ENCODE data around the gene ING3.

The ING3 gene

GRCh38 chr7:121023683-121024511, 73.3 kb downstream of the ING3 start:
- no peak overlapping the region for H3K27ac ChIP-seq (ENCODE audit: low read depth, low read length)
- no peak overlapping the region for H3K4me2 ChIP-seq (ENCODE audit: low read length)
- no peaks in the 10 kb centered on the region for H3K4me1 ChIP-seq (ENCODE audit: control insufficient read depth, low read length)
- no peak for TF ChIP-seq CTCF (IDR thresholded peaks at IDR 0.05; ENCODE audit: low read depth, low read length, poor library complexity, severe bottlenecking)
- no peak for TF ChIP-seq EZH2phosphoT487 (IDR thresholded peaks at IDR 0.05; ENCODE audit: borderline replicate concordance, low read length)
- no peaks in the 10 kb centered on the region for H3K9me3 ChIP-seq (ENCODE audit: control insufficient read depth, insufficient read depth, low read length)
- no peaks in the 10 kb centered on the region for H3K36me3 ChIP-seq (ENCODE audit: control insufficient read depth, low read length)
- no peaks in the 10 kb centered on the region for H3K79me2 ChIP-seq (ENCODE audit: control insufficient read depth, low read length)
- H3K4me3 ChIP-seq (ENCODE audit: low read length): no peak overlapping the region
- no peaks in the 10 kb centered on the region for H3F3A ChIP-seq (ENCODE audit: control insufficient read depth, insufficient read depth)
- H4K20me1 ChIP-seq (ENCODE audit: control insufficient read depth, insufficient read depth, low read depth, low read length): no peaks in the 10 kb centered on the region
- H3K27me3 ChIP-seq (ENCODE audit: control insufficient read depth, low read length): peaks cover 8% of the 10 kb centered on the region; the same call in 1 of the 2 replicates
- H3K9me2 ChIP-seq (replicated peaks; ENCODE audit: control insufficient read depth, low read length): no peaks in the 10 kb centered on the region

GRCh38 chr7:121024611-121025010, 74.0 kb downstream of the ING3 start:
- Histone ChIP-seq H3F3A (ENCODE audit: control insufficient read depth, insufficient read depth) (no peaks in the 10 kb centered on the region), H3K4me3 (ENCODE audit: low read length) (no peak overlapping the region), H3K27me3 (ENCODE audit: control insufficient read depth, low read length) (peaks cover 8% of the 10 kb centered on the region; the same call in 1 of the 2 replicates), H3K9me2 (replicated peaks; ENCODE audit: control insufficient read depth, low read length) (no peaks in the 10 kb centered on the region), H3K4me1 (ENCODE audit: control insufficient read depth, low read length) (no peaks in the 10 kb centered on the region), H3K9me3 (ENCODE audit: control insufficient read depth, insufficient read depth, low read length) (no peaks in the 10 kb centered on the region), H4K20me1 (ENCODE audit: control insufficient read depth, insufficient read depth, low read depth, low read length) (no peaks in the 10 kb centered on the region), H3K4me2 (ENCODE audit: low read length) (no peak overlapping the region), H3K79me2 (ENCODE audit: control insufficient read depth, low read length) (no peaks in the 10 kb centered on the region), H3K27ac (ENCODE audit: low read depth, low read length) (no peak overlapping the region), H3K36me3 (ENCODE audit: control insufficient read depth, low read length) (no peaks in the 10 kb centered on the region)
- TF ChIP-seq EZH2phosphoT487 (IDR thresholded peaks at IDR 0.05; ENCODE audit: borderline replicate concordance, low read length): no peak
- no peak for TF ChIP-seq CTCF (IDR thresholded peaks at IDR 0.05; ENCODE audit: low read depth, low read length, poor library complexity, severe bottlenecking)

- H3K4me3 ChIP-seq (ENCODE audit: low read length): no peak overlapping the region
- H3K79me2 ChIP-seq (ENCODE audit: control insufficient read depth, low read length): no peaks in the 10 kb centered on the region
- H3K4me1 ChIP-seq (ENCODE audit: control insufficient read depth, low read length): no peaks in the 10 kb centered on the region
- H3F3A ChIP-seq (ENCODE audit: control insufficient read depth, insufficient read depth): no peaks in the 10 kb centered on the region
- no peak overlapping the region for H3K27ac ChIP-seq (ENCODE audit: low read depth, low read length)
- no peaks in the 10 kb centered on the region for H3K9me2 ChIP-seq (replicated peaks; ENCODE audit: control insufficient read depth, low read length)
- no peak for TF ChIP-seq EZH2phosphoT487 (IDR thresholded peaks at IDR 0.05; ENCODE audit: borderline replicate concordance, low read length)
- TF ChIP-seq CTCF (IDR thresholded peaks at IDR 0.05; ENCODE audit: low read depth, low read length, poor library complexity, severe bottlenecking): no peak
- H3K4me2 ChIP-seq (ENCODE audit: low read length): no peak overlapping the region
- H3K9me3 ChIP-seq (ENCODE audit: control insufficient read depth, insufficient read depth, low read length): no peaks in the 10 kb centered on the region
- no peaks in the 10 kb centered on the region for H3K36me3 ChIP-seq (ENCODE audit: control insufficient read depth, low read length)
- no peaks in the 10 kb centered on the region for H4K20me1 ChIP-seq (ENCODE audit: control insufficient read depth, insufficient read depth, low read depth, low read length)
- H3K27me3 ChIP-seq (ENCODE audit: control insufficient read depth, low read length): peaks cover 8% of the 10 kb centered on the region; the same call in 1 of the 2 replicates
Measured at GRCh38 chr7:121026159-121026558, 75.6 kb downstream of the ING3 start.
